DMS153 (cell line): ENCODE data around the gene PLEKHG2.

Experiments used
- DNase-seq: peaks from one replicate; lab custom pipeline; 2025; lab: John Stamatoyannopoulos, UW

Gene PLEKHG2

DNA sequence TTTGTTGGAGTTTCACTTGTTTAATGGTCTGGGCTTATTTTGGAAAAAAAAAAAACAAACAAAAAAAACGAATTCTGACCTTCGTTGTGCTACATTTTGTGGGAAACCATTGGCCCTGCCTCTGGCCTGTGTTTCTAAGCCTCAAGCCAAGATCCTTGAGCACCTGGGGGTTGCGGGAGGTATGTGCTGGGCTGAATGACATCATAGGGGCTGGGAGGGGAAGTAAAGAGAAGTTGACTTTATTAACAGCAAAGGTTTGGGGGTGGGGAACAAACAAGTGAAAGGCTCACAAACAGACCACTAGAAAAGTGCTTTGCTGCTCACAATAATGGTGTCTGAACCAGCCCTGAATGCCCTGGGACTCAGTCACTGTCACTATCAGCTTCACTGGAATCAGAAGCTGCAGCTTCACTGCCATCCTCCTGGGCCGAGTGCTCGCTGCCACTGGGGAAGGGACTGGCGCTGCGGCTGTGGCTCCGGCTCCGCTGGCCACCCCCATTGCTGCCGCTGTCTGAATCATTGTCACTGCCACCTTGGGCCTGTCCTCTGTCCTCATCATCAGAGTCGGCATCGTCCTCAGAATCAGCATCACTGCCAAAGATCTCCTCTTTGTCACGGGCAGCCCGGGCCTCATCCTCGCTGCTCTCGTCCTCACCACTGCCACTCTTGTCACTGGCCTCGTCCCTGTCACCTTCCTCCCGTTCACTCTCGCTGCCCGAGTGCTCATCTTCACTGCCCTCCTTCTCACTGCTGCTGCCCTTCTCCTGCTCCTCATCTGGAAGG is 26.6 kb upstream of the PLEKHG2 start:
- DNase-seq, result no peak

DNA sequence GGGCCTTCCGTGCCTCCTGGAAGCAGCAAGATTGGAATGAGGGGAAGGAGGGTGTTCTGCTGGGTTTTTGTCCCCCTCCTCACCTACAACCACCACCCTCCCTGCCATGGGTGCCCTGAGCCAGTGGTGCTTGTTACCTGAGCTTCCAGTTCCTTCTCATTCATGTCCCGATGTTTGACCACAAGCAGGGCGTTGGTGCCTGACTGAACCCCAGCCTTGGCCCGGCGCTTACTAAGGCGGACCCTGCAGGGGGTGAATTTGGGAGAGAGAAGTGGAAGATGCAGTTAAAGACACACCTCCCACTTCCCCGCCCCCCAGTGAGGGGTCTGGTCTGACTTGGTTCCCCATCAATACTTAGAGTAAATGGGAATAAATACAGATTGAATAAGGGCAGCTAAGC is 25.9 kb upstream of the PLEKHG2 start:
- DNase-seq, result no peak

DNA sequence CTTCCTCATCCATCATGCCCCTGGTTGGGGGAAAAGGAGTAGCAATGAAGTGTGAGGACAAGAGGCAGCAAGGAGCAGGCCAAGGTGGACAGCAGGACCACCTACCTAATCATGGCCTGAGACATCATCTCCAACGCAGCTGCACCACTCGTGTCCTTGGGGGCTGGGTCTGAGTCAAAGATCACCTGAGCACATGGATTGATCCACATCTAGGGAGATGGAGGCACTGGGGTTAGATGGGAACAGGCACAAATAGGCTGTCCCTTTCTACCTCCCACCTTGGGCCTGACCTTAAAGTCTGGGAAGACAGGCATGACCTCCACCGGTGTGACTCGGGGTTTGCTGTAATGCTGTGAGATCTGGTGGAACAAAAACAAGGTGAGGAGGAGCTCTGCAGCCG is 23.8 kb upstream of the PLEKHG2 start:
- DNase-seq, result no peak

DNA sequence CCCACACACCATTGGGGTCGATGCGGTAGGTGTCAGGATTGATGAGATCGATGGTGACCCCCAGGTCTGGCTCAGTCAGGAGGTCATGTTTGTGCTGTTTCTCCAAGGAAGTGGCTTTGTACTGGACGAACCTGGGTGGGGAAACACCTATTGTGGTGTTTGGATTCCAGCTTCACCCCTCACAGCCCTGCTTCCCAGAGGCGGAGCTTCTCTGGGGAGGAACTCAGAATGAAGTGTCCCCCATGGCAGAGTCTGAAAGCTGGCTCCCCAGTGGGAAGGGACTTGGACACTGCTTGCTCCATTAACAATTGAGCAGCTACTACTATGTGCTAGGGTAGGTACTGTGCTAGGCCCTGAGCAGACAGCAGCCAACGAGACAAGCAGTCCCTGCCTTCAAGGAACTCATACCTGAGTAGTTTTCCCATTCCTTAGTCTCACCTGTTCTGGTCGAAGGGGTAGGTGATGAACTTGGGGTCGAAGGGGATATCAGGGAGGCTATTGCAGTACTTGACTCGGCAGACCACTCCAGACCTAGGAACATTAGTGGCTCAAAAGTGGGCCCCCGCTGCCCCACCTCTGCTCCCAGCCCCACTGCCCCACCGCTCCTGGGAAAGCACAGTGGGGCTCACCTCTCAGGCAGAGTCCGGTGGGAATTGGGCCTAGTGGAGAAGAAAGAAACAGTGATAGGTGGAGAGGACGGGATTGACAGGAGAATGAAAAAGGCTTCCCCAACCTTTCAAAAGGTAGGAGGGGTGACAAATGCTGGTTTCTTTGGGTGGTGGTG is 22.6 kb upstream of the PLEKHG2 start:
- no peak for DNase-seq

DNA sequence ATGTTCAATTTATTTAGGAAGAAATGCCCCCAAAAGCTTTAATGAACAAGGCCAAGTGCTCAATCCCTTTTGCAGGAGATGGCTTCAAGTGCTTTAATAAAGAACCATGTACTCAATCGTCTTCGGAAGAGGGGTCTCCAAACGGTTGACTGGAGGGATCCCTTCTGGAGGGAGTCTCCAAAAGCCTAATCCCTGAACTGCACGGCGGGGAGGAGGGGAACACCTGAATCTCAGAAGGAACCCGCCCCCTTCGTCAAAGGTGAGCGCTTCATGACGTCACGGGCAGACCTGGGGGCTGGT is 22.1 kb upstream of the PLEKHG2 start:
- no peak for DNase-seq

DNA sequence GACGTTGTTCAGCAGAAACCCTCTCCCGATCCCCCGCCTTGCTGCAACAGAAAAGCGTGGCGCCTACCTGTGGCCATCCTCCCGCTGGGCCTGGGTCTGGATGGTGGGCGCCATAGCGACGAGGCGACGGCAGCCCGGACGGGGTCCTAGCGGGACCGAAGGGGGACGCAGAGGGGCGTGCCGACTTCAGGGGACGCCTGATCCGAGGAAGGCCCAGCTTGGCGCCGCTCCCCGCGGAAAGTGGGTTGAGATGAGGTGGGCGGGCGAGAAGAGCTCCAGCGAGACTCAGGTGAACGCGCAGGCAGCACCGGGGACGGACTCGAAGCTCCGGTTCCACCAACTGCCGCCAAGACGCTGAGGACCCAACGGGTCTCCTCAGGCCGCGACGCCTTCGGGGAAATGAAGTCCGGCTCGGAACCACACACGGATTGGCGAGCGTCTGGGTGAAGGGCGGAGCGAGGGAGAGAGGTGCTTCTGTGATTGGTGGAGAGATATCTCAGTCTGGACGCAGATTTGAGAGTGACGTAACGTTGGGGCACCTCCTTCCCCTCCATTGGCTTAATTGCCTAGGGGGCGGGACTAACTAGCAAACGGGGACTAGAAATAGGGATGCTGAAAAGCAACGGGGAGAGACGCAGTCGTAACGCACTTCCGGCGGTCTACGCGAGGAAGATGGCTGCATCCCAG is 21.6 kb upstream of the PLEKHG2 start, which contains the start of the genes MED29 and PAF1:
Gene MED29, plus strand, starts transcription at position 628 of the 687 bp plus-strand sequence. Its CDS starts 45 bp downstream, at position 673.
Gene PAF1, minus strand, starts transcription at position 356 of the 687 bp plus-strand sequence. Its CDS starts 242 bp downstream, at position 114.
- peak; percentile 99 for DNase-seq

DNA sequence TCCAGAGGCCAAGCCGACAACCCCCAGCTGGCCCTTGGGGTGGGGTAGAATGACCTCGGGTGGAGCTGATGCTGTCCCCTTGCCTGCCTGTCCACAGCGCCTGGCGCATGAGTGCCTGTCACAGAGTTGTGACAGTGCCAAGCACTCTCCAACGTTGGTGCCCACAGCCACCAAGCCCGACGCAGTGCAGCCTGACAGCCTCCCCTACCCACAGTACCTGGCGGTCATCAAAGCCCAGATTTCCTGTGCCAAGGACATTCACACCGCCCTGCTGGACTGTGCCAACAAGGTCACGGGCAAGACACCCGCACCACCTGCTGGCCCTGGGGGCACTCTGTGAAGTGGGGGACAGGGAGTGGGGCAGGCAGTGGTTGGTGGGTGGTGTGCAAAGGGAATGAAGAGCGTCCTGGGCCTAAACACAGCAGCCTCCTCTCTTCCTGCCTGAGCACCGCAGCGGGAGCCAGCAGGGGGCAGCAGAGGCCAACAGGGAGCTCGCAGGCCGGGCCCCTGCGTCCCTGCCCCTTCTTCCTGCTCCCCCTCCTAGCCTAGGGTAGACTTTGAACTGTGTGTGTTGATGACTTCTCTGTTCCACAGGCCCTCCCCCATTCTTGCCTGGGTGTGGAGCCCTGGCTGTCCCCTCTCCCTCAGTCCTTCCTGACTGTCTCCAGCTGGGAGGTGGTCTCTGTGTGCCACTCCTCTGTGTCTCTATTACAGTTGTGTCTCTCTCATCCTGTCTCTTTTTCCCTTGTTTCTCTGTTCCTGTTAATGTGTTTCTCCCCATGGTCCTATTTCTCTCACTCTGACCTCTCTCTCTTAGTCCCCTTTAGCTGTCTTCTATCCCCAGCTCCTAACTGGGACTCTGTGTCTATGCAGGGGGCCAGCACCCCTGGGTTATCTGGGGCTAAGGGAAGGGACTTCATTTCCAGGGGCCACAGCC is 14.8 kb upstream of the PLEKHG2 start:
- peak; percentile 48 for DNase-seq

DNA sequence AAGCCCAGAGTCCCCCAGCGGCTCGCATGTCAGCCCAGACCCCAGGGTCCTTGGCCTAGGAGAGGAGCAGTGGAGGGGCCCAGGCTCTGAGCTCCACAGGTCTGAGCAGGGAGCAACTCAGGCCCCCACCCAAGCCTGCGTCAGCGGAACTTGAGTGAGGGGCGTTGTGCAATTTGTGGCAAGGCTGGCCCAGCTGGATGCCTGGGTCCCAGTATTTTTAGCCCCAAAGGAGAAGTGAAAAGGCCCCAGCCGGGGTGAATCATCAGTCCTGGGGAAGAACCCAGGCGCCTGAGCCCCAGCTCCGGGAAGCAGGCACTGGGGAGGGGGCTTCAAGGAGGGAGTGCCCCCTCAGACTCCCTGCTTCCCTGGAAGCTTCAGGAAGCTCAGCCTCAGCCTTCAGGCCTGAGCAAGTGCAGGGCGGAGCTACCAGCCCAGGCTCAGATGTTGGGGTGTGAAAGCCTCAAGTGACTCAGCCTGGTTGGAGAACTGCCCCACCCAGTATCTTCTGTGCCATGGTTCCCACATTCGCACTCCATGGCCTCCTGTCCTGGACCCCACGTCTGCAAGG is 14.1 kb upstream of the PLEKHG2 start:
- DNase-seq, result no peak

DNA sequence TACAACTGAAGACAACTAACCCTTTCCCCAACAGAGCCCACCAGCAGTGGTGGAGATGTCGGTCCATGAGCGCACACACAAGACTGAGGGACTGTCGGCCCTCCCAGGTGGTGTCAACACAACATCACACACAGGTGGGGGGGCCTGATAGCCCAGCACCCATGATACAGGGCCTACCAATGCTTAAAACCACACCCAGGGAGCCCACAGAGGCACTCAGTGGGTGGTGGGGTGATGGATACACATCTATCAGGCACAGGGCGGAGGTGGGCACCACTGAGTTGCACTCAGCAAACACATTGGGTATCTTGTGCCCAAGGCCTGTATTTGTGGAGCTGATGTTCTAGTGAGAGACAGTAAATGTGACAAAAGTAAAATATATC is 12.8 kb upstream of the PLEKHG2 start:
- no peak for DNase-seq

DNA sequence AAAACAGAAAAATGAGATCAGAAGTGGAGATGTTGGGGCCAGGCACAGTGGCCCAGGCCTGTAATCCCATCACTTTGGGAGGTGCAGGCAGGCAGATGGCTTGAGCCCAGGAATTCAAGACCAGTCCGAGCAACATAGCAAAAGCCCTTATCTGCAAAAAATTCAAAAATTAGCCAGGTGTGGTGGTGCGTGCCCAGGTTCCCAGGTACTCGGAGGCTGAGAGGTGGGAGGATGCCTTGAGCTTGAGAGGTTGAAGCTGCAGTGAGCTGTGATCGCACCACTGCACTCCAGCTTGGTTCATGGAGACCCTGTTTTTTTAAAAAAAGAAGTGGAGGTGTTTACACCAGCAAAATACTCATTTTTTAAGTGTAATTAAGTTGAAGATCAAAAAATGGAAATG is 12.4 kb upstream of the PLEKHG2 start:
- no peak for DNase-seq

DNA sequence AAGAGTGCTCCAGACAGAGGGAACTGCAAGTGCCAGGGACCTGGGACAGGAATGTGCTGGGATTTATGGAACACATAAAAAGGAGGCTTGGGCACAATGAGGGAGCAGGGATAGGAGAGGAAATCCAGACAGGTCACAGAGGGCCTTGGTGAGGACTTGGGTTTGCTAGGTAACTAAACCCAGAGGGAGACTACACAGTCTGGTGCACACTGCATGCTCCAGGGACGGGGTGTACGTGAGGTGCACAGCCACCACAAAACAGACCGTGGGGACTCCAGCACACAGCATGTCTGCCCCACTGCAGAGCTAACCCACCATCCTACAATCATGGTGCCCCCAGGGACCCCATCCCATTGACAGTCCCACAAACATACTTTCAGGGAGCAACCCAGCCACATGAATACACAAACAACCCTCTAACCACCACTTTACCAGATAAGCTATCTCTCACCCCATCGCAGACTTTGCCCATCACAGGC is 11.4 kb upstream of the PLEKHG2 start:
- no peak for DNase-seq

DNA sequence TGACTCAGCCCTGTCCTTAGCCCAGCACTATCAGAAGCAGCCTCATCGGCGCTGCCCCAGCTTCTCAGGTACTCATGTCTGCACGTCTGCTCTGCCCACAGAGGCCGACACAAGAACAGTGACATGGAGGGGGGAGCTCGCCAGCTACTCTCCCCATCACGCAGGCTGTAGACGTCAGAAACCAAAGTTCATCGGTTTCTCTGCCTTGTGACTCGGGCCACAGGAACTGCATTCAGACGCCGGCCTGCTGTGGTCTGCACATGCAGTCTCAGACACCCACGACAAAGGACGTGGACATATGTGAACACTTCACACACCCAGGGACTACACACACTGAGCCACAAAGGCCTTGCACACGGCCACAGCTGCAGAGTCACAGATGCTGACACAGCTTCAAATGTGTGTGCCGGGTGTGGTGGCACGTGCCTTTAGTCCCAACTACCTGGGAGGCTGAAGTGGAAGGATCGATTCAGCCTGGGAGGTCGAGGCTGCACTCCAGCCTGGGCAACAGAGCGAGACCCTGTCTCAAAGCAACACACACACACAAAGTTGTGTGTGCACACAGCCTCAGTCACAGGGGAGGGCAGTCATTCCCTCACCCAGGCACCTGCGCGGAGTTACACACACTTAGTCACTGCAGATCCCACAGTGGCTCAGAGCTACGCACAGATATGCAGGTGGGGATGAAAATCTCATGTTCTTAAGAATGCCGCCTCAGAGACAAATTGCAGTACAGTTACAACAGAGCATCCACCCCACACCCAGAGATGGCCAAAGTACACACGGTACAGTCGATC is 10.7 kb upstream of the PLEKHG2 start:
- DNase-seq, result no peak

DNA sequence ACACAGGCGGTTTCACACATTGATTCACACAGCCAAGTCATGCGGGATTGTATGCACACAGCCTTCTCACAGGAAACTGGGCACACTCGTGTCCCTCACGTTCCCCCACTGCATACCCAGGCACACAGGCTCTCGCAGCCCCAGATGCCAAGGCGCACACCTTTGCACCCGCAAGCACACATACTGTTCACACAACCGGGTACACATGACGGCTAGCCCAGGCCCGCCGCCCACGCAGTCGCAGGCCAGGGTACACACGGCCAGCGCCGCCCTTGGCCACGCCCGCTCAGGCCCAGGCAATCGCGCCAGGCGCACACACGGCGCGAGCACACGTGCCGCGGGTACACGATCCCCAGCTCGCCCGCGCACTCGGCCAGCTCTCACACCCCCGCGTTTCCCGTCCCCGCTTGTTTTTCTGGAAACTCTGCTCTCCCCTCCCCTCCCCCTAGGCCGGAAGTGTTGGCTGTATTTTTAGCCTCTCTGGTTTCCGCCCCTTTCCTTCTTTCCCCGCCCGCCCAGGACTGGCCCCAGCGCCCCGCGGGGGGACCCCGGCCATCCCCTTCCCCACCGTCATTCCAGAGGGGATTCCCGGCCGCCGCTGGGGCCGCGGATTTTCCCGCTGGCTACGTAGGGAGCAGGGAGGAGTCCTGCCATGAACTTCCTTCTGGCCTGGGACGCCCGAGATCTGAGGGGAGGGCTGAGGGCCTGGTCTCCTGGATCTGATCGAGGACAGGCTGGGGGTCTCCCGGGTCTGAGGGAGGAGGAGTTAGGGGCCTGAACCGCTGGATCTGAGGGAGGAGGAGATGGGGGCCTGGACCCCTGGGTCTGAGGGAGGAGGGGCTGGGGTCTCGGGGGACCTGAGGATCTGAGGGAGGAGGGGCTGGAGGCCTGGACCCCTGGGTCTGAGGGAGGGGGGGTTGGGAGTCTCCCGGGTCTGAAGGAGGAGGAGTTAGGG is 9.8 kb upstream of the PLEKHG2 start:
- DNase-seq, result peak; percentile 71

DNA sequence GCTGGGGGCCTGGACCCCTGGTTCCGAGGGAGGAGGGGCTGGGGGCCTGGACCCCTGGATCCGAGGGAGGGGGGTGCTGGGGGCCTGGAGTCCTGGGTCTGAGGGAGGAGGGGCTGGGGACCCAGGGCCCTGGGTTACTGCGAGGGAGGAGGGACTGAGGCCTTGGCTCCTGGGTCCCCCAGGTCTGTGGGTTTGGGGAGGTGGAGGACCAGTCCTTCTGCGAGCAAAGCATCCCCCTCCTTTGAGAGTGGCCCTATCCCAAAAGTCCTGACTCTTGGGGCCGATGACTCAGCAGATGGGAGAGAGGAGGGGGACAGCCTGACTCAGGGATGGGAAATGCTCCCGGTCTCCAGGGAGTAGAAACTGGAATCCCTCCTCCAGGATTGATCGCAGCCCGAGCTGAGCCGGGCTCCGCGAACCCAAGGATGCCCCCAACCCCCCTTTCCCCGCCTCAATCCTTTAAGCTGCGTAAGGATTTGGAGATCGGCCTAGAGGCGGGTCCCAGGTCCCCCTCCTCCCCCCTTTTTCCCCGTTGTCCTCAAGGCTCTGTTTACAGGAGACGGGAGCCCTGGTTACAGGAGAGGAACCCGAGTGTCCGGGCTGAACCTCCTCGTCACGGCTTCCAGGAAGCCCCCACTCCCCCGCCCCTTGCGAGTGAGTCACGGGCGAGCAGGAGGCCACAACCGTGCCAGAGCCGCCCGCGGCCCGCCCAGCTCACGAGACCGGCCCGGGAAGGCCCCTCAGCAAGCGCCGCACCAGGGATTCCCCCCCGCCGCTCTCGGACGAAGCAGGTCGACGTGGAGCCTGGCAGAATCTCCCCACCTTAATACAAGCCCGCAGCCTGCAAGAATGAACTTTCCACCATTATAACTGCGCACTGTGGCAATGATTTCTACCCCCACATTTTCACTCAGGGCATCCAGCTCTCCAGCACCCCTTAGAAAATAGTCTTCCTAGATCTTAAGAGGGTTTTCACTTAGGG is 8.8 kb upstream of the PLEKHG2 start:
- DNase-seq, result peak; percentile 85

DNA sequence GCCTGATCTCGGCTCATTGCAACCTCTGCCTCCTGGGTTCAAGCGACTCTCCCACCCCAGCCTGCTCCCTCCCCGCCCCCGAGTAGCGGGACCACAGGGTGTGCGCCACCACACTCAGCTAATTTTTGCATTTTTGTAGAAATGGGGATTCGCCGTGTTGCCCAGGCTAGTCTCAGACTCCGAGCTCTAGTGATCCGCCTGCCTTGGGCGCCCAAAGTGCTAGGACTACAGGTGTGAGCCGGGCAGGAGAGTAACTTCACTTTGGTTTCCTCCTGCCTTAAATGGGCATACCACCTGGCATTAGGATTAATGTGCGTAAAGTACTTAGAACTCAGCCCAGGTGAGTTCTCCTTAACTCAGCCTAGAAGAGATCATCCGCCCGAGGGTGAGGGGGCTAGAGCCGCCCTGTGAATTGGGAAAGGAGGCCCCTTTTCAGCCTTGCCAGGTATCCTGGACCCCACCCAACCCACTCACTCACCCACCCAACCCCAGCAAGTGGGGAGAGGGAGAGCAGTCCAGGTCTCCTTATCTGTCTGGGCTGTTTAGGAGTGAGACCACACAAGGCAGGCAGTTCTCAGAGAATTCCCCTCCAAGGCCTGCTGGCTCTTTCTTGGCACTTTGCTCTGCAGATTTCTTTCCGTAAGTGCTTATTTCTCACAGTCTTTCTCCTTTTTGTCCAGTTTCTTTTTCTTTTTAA is 7.1 kb upstream of the PLEKHG2 start:
- DNase-seq, result no peak

DNA sequence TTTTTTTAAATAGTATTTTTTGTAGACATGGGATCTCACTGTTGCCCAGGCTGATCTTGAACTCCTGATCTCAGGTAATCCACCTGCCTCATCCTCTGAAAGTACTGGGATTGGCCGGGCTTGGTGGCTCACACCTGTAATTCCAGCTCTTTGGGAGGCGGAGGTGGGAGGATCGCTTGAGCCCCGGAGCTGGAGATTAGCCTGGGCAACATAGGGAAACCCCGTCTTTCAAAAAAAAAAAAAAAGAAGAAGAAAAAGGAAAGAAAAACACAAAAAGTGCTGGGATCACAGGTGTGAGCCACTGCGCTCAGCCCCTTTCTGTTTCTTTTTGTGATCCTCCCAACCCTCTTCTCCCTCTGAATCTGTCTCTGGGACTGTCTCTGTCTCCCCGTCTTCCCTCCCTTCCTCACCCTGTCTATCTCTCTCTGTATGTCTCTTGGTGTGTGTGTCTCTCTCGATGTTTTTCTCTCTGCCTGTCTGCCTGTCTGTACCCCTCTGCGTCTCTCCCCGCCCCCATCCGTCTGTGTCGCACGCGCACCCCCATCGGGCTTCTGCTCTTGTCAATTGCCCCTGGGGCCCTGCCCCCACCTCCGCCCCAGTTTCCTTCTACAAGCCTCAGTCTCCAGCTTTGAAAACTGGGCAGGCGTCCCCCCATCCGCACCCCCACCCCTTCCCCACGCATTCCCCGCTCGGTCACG is 6.4 kb upstream of the PLEKHG2 start:
- DNase-seq, result no peak
